ENCODE measurements around the gene OBSCN. TPM values are rescaled to one million over a fixed set of nuclear protein-coding genes. Genes with fewer than 3 reads are reported as not detected.

The OBSCN gene
- total RNA-seq, 2 experiments from 2014 or later = 80.8 to 82.2 TPM

DNA sequence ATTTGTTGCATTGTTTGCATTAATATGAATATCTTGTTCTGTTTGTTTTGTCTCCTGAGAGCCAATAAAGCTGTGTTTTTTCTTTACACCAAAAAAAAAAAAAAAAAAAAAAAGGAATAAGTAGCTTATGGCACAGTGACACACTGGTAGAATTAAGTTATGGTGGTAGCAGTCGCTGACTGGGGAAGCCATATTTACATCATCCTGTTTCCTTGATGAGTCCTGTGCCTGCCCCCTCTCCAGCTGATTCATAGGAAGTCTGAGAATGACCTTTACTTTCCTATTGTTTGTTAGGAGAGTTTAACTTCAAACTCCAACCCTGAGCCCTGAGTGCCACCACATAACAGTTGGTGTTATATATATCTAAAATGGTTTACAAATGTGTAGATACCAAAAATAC, 62.2 kb downstream of the OBSCN start:
- ChIA-PET POLR2A (no interaction called here), CTCF (interaction anchor here (0.5 kb wide), 1 partner anchor 137 kb away, joined by 6 read pairs; the partner anchor contains the start of gene TRIM11)
- Histone ChIP-seq H3K9me3 (ENCODE audit: control insufficient read depth in 1 of 2, insufficient read depth in 1 of 2, low read length in 2 of 2) (no peaks in the 10 kb centered on the region), H3K27me3 (ENCODE audit: control insufficient read depth in 1 of 2, insufficient read depth in 2 of 2, low read length in 2 of 2) (no peaks in the 10 kb centered on the region), H3K27ac (ENCODE audit: low read depth in 1 of 2, low read length in 2 of 2) (no peak overlapping the region), H3K36me3 (ENCODE audit: insufficient read depth, low read length) (peaks cover 3% of the 10 kb centered on the region), H3K4me3 (ENCODE audit: low read length) (no peak overlapping the region), H3K4me1 (ENCODE audit: insufficient read depth, low read length) (peaks cover 6% of the 10 kb centered on the region)
- Mint-ChIP-seq H3K9me3 (no peaks in the 10 kb centered on the region), H3K27me3 (no peaks in the 10 kb centered on the region), H3K4me1 (ENCODE audit: low read depth) (peaks cover 17% of the 10 kb centered on the region), H3K4me3 (no peak overlapping the region), H3K36me3 (ENCODE audit: low read depth) (peaks cover 13% of the 10 kb centered on the region), H3K27ac (no peak overlapping the region)
- ATAC-seq (ENCODE audit: poor library complexity) = no peak
- intact Hi-C loops (cut with DNase I, micrococcal nuclease) = loop anchor here in 1 of 2 experiments (10.0 kb wide), 2 partner anchors 135 to 485 kb away; no protein-coding TSS in a partner anchor
- no peak for DNase-seq
- TF ChIP-seq CTCF (IDR thresholded peaks at IDR 0.05) = no peak

GRCh38 chr1:228271701-228272251, 63.9 kb downstream of the OBSCN start:
- Histone ChIP-seq H3K4me3 (ENCODE audit: low read length) (no peak overlapping the region), H3K4me1 (ENCODE audit: insufficient read depth, low read length) (peaks cover 22% of the 10 kb centered on the region), H3K27ac (ENCODE audit: low read depth in 1 of 2, low read length in 2 of 2) (no peak overlapping the region), H3K36me3 (ENCODE audit: insufficient read depth, low read length) (peaks cover 3% of the 10 kb centered on the region), H3K27me3 (ENCODE audit: control insufficient read depth in 1 of 2, insufficient read depth in 2 of 2, low read length in 2 of 2) (no peaks in the 10 kb centered on the region), H3K9me3 (ENCODE audit: control insufficient read depth in 1 of 2, insufficient read depth in 1 of 2, low read length in 2 of 2) (no peaks in the 10 kb centered on the region)
- H3K4me1 Mint-ChIP-seq (ENCODE audit: low read depth) = peaks cover 21% of the 10 kb centered on the region
- CTCF ChIA-PET = no interaction called here
- no peaks in the 10 kb centered on the region for H3K9me3 Mint-ChIP-seq
- TF ChIP-seq CTCF (IDR thresholded peaks at IDR 0.05) = no peak
- H3K27ac Mint-ChIP-seq = no peak overlapping the region
- DNase-seq (no peak), ATAC-seq (ENCODE audit: poor library complexity) (no peak)
- H3K36me3 Mint-ChIP-seq (ENCODE audit: low read depth) = peaks cover 9% of the 10 kb centered on the region
- intact Hi-C loops (cut with DNase I, micrococcal nuclease) = loop anchor here in 1 of 2 experiments (10.0 kb wide), 2 partner anchors 137 to 487 kb away; no protein-coding TSS in a partner anchor
- H3K27me3 Mint-ChIP-seq = no peaks in the 10 kb centered on the region
- H3K4me3 Mint-ChIP-seq = no peak overlapping the region
- POLR2A ChIA-PET = no interaction called here

GRCh38 chr1:228272331-228272791, 64.5 kb downstream of the OBSCN start:
- peaks cover 3% of the 10 kb centered on the region for H3K36me3 ChIP-seq (ENCODE audit: insufficient read depth, low read length)
- no peak for DNase-seq
- no peak overlapping the region for H3K4me3 ChIP-seq (ENCODE audit: low read length)
- POLR2A ChIA-PET = no interaction called here
- no peak for ATAC-seq (ENCODE audit: poor library complexity)
- H3K27ac Mint-ChIP-seq = no peak overlapping the region
- no peak overlapping the region for H3K27ac ChIP-seq (ENCODE audit: low read depth in 1 of 2, low read length in 2 of 2)
- no peaks in the 10 kb centered on the region for H3K27me3 Mint-ChIP-seq
- peaks cover 9% of the 10 kb centered on the region for H3K36me3 Mint-ChIP-seq (ENCODE audit: low read depth)
- peaks cover 27% of the 10 kb centered on the region for H3K4me1 ChIP-seq (ENCODE audit: insufficient read depth, low read length)
- no peaks in the 10 kb centered on the region for H3K9me3 Mint-ChIP-seq
- intact Hi-C loops (cut with DNase I, micrococcal nuclease) = loop anchor here in 1 of 2 experiments (10.0 kb wide), 2 partner anchors 138 to 488 kb away; no protein-coding TSS in a partner anchor
- H3K4me3 Mint-ChIP-seq = no peak overlapping the region
- H3K9me3 ChIP-seq (ENCODE audit: control insufficient read depth in 1 of 2, insufficient read depth in 1 of 2, low read length in 2 of 2) = no peaks in the 10 kb centered on the region
- peaks cover 21% of the 10 kb centered on the region for H3K4me1 Mint-ChIP-seq (ENCODE audit: low read depth)
- no peaks in the 10 kb centered on the region for H3K27me3 ChIP-seq (ENCODE audit: control insufficient read depth in 1 of 2, insufficient read depth in 2 of 2, low read length in 2 of 2)
- CTCF ChIA-PET = no interaction called here
- no peak for TF ChIP-seq CTCF (IDR thresholded peaks at IDR 0.05)
